Kidney (tissue), 14 donors: Measurements from ENCODE around the gene RASA3. TPM values are rescaled to one million over a fixed set of nuclear protein-coding genes. Genes with fewer than 3 reads are reported as not detected.
A peak's percentile ranks its signal among the peaks of the same experiment; 100 is the strongest.

Experiments used
- DNase-seq, 5 donors: peaks; one replicate each; pipeline ENCODE4 v3.0.0-alpha.2; 2013 to 2020
- FAIRE-seq: peaks from 2 replicates; lab custom pipeline; 2012; peaks lifted over from hg19 to GRCh38; lab: Jason Lieb, UNC
- H3K27ac ChIP-seq, 2 donors: one replicate each; pipeline ENCODE4 v1.7.0; 2013; ENCODE audit warnings: low read depth in 2 of 2, low read length in 2 of 2, inconsistent platforms in 1 of 2
- H3K27me3 ChIP-seq: one replicate; pipeline ENCODE4 v1.7.1; 2013; ENCODE audit warnings: low read length, inconsistent platforms; ENCODE audit not compliant: control insufficient read depth, insufficient read depth
- H3K36me3 ChIP-seq, 3 donors: one replicate each; pipeline versions ENCODE4 v1.7.0 to v1.7.1; 2013; ENCODE audit warnings: low read length in 3 of 3, control low read depth in 1 of 3, inconsistent platforms in 1 of 3; ENCODE audit not compliant: insufficient read depth in 3 of 3, control insufficient read depth in 2 of 3
- H3K4me1 ChIP-seq, 3 donors: one replicate each; pipeline versions ENCODE4 v1.7.0 to v1.7.1; 2013; ENCODE audit warnings: low read length in 3 of 3, inconsistent platforms in 1 of 3, low read depth in 1 of 3; ENCODE audit not compliant: control insufficient read depth in 2 of 3, insufficient read depth in 2 of 3
- H3K4me3 ChIP-seq, 3 donors: one replicate each; pipeline versions ENCODE4 v1.7.0 to v1.8.1; 2013; ENCODE audit warnings: low read length in 3 of 3, control low read depth in 1 of 3, inconsistent platforms in 1 of 3
- H3K9ac ChIP-seq, 3 donors: one replicate each; pipeline versions ENCODE4 v1.7.0 to v1.7.1; 2013; ENCODE audit warnings: low read length in 3 of 3, control low read depth in 1 of 3, inconsistent platforms in 1 of 3
- H3K9me3 ChIP-seq, 3 donors: one replicate each; pipeline versions ENCODE4 v1.7.0 to v1.7.1; 2013; ENCODE audit warnings: low read length in 3 of 3, control low read depth in 1 of 3, inconsistent platforms in 1 of 3; ENCODE audit not compliant: control insufficient read depth in 2 of 3, insufficient read depth in 1 of 3
- intact Hi-C: fragments of 100-400 bp; cut with DNase I; formaldehyde crosslinking; loops from one replicate; pipeline ENCODE4 v1.11.1; 2022
- polyA plus RNA-seq: library from polyadenylated mRNA; stranded (reverse); fragments of 350-450 nt; fragmentation: Illumina TruSeq; extraction: RNeasy Lipid Tissue Mini Kit (QIAGEN cat#74804); gene quantifications from one replicate; pipeline ENCODE4 v1.2.3, GENCODE V29; 2014; ENCODE audit warnings: low read depth, low replicate concordance; ENCODE audit not compliant: insufficient read depth
- total RNA-seq: library from RNA; stranded (reverse); fragmentation: NEBNext Ultra II Directional; extraction: Animal tissue kit (Norgen Biotek cat#: 25700); gene quantifications from one replicate; pipeline ENCODE4 v1.2.1, GENCODE V29; 2021
- TF ChIP-seq, protein P1 (sequence below): IDR thresholded peaks from 3 replicates; pipeline ENCODE4 v1.5.1; 2012; ENCODE audit warnings: mild to moderate bottlenecking, moderate library complexity, borderline replicate concordance; ENCODE audit not compliant: insufficient read depth; ENCODE audit errors: extremely low read depth
- donor health status: control.
- donor health status: control.
- donor health status: control.
- donor health status: control.
- donor health status: control.
- donor health status: DM: yes; HTN: yes; CAD: no.
- donor health status: Normal renal cell carcinoma (clear cell type).

RASA3 gene
- total and polyA plus RNA-seq, 2 donors from 2014 or later = 4.2 to 28.8 TPM

DNA sequence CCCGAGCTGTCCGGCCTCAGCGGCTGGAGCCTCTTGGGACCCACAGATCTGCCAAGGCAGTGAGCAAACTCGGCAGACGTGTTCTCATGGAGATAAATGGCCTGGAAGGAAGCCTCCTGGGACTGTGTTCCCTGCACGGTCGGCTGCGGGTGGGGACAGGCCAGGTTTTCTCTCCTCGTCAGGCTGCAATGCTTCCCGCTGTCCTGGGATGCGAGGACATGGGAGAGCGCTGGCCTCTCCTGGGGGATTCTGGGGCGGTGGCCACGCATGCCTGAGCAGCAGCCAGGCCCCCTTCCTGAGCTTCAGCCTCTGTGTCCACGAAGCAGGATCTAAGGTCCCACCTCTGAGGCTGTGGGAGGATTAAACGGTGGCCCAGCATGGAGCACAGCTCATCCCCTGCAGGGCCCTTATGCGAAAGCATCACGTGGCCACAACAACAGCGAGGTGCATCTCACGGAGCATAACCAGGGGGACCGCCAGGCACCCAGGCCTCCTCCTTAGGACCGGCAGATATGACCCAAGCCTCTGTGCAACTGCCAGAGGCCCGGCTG lies 137.3 kb downstream of the RASA3 start:
- Histone ChIP-seq H3K27ac (no peak overlapping the region), H3K4me3 (no peak overlapping the region), H3K9ac (no peak overlapping the region), H3K27me3 (no peaks in the 10 kb centered on the region), H3K4me1 (peaks cover 0 to 8% (median 0%) of the 10 kb centered on the region in 3 donors), H3K36me3 (peaks cover 6 to 9% (median 7%) of the 10 kb centered on the region in 3 donors), H3K9me3 (no peaks in the 10 kb centered on the region)
- TF ChIP-seq, protein P1, sequence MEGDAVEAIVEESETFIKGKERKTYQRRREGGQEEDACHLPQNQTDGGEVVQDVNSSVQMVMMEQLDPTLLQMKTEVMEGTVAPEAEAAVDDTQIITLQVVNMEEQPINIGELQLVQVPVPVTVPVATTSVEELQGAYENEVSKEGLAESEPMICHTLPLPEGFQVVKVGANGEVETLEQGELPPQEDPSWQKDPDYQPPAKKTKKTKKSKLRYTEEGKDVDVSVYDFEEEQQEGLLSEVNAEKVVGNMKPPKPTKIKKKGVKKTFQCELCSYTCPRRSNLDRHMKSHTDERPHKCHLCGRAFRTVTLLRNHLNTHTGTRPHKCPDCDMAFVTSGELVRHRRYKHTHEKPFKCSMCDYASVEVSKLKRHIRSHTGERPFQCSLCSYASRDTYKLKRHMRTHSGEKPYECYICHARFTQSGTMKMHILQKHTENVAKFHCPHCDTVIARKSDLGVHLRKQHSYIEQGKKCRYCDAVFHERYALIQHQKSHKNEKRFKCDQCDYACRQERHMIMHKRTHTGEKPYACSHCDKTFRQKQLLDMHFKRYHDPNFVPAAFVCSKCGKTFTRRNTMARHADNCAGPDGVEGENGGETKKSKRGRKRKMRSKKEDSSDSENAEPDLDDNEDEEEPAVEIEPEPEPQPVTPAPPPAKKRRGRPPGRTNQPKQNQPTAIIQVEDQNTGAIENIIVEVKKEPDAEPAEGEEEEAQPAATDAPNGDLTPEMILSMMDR = no peak
- no peak for FAIRE-seq
- intact Hi-C loops = no loop called here
- peak in 4 of 5 donors; percentile 34 to 58 (median 57) for DNase-seq

DNA sequence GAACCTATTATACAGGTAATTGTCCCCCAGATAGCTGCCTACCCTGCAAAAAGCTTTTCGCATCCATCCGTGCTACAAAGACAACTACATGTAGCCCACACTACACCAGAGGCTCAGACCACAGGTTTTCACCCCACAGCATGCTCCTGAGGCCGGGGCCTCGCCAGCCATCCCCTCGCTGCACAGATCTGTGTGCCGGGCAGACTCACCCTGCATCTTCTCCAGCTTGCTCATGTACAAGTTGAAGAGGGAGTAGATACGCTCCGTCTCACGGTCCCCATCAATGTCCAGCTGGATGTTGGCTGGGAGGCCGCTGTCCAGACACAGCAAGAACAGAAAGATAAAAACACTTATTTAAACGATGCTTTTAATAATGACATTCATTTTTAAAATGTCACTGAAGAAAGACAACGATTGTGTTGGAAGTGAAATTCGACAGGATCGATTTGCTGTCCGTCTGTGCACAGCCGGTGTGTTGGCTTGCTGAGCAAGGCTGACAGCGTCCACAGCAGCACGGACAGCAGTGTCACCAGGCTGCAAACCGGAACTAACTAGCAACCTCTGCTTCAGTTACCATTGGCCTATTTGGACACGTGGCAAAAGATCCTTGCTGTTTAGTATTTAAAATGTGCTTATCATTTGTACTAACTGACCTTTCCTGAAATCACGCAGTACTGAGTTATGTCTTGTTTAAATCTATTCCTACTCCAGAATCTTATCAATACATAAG lies 140.0 kb downstream of the RASA3 start:
- FAIRE-seq = no peak

DNA sequence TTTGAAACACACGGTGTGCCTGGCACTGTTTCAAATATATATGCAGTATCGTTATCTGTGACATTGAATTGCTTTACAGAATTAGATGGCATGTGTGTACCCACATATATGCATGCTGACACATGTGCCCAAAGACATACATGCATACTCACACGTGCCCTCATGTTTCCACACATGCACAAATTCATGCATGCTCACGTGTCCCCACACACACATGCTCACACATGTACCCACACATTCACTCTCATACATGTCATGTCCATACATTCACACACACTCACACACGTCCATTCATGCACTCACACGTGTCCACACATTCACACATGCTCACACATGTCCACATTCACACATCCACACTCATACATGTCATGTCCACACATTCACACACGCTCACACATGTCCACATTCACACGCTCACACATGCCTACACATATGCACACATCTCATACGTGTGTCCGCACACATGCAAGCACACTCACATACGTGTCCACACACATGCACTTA lies 140.7 kb downstream of the RASA3 start:
- Histone ChIP-seq H3K36me3 (peaks cover 6 to 10% (median 7%) of the 10 kb centered on the region in 3 donors), H3K4me1 (no peaks in the 10 kb centered on the region), H3K4me3 (peak overlapping the region in 1 of 3 donors; percentile 8), H3K27ac (no peak overlapping the region), H3K9me3 (no peaks in the 10 kb centered on the region), H3K27me3 (no peaks in the 10 kb centered on the region), H3K9ac (no peak overlapping the region)
- FAIRE-seq (no peak), DNase-seq (no peak)
- intact Hi-C loops = no loop called here
- TF ChIP-seq, protein P1 = no peak

More for the DNA sequence above, 140.0 kb downstream of the RASA3 start:
- DNase-seq = peak in 1 of 5 donors; percentile 33
- no peaks in the 10 kb centered on the region for H3K4me1 ChIP-seq
- no peak overlapping the region for H3K27ac ChIP-seq
- no peaks in the 10 kb centered on the region for H3K9me3 ChIP-seq
- no peak overlapping the region for H3K9ac ChIP-seq
- TF ChIP-seq, protein P1 = no peak
- H3K27me3 ChIP-seq = no peaks in the 10 kb centered on the region
- H3K36me3 ChIP-seq = peaks cover 6 to 10% (median 7%) of the 10 kb centered on the region in 3 donors
- intact Hi-C loops = no loop called here
- H3K4me3 ChIP-seq = no peak overlapping the region
